Activated T-helper 17 cell treated with anti-CD3 and anti-CD28 coated beads, Interleukin-2, amount 50 U/mL, for 72 hours (primary cell): ENCODE measurements around the gene NME7. TPM values are rescaled to one million over a fixed set of nuclear protein-coding genes. Genes with fewer than 3 reads are reported as not detected.

ENCODE experiments used
- ATAC-seq: fragments of 150-1000 bp; cut with Tn5 transposase; replicated peaks from 2 replicates; pipeline ENCODE4 v1.10.0; 2021; ENCODE audit warnings: mild to moderate bottlenecking, moderate library complexity
- H3K27ac Mint-ChIP-seq: one replicate; pipeline ENCODE4 v1.8.0; 2022; ENCODE audit warnings: mixed read lengths
- H3K27me3 Mint-ChIP-seq: one replicate; pipeline ENCODE4 v1.8.0; 2022; ENCODE audit warnings: mixed read lengths
- H3K36me3 Mint-ChIP-seq: one replicate; pipeline ENCODE4 v1.8.0; 2022; ENCODE audit warnings: low read depth, mild to moderate bottlenecking, mixed read lengths
- H3K4me1 Mint-ChIP-seq: one replicate; pipeline ENCODE4 v1.8.0; 2022; ENCODE audit warnings: mixed read lengths
- H3K4me3 Mint-ChIP-seq: one replicate; pipeline ENCODE4 v1.8.0; 2022; ENCODE audit warnings: mild to moderate bottlenecking, mixed read lengths
- H3K9me3 Mint-ChIP-seq: one replicate; pipeline ENCODE4 v1.8.0; 2022; ENCODE audit warnings: mixed read lengths
- total RNA-seq, 2 donors: library from RNA; stranded (reverse); gene quantifications; one replicate each; pipeline ENCODE4 v1.2.3, GENCODE V29; 2022

Gene NME7
- total RNA-seq, 2 donors from 2014 or later = 20.3 to 20.6 TPM

DNA sequence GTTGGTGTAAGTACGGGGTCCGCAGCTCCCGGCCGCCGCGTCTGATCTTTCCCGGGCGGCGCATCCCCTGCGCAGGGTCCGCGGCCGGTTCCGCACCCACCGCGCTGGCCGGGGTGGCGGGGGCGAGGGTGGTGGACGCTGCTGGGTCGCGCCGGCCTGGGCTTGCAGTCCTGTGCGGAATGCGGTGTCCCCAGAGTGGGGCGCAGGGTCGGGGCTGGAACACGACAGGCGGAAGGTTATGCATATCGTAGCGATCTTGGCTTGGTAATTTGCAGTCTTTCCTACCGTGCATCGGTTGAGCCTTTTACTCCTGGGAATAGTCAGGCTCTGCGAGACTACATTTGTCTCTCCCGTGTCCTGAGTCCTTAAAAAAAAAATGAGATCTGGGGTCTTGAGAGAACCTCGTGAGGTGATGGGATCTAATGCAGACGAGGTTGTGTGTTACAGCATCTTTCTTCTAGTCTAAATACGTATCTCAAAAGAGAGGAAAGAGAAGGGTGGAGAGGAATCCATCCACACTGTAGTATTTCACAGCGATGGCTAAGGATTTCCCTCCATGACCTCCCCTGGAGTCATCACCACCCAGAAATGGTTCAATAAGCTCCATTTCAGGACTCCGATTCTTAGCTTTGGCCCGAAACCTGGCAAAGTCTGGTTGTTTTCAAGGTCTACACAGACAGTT, 260.5 kb downstream of the NME7 start:
- Mint-ChIP-seq H3K36me3 (peaks cover 52% of the 10 kb centered on the region), H3K27me3 (peaks cover 11% of the 10 kb centered on the region), H3K27ac (peak overlapping the region; percentile 86), H3K4me3 (peak overlapping the region; percentile 88), H3K4me1 (peaks cover 22% of the 10 kb centered on the region), H3K9me3 (no peaks in the 10 kb centered on the region)
- peak; percentile 3 for ATAC-seq

DNA sequence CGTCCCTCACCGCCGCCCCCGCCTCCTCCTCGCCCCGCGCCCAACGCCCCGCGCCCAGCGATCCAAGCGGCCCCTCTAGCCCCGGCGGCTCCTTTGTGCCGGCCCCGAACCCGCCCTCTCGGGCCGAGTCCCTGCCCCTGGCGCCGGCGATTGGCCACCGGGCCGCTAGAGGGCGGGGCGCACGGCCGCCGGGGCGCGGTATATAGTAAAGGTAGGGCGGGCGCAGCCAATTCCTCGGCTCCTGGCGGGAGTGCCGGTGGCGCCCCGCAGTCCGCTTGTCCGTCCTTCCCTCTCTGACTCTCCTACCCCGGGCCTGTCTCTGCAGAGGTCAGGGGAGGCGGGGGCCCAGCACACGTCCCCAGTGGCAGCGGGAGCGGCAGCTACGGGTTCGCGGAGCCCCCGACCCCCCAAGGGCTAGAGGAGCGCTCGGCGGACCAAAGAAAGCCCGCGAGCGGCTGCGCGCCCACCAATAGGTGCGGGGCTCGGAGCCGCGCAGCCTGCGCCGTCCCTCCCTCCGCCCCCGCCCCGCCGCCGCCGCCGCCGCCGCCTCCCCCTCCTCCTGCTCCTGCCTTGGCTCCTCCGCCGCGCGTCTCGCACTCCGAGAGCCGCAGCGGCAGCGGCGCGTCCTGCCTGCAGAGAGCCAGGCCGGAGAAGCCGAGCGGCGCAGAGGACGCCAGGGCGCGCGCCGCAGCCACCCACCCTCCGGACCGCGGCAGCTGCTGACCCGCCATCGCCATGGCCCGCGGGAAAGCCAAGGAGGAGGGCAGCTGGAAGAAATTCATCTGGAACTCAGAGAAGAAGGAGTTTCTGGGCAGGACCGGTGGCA, 261.3 kb downstream of the NME7 start, which contains the start of gene ATP1B1:
Gene ATP1B1 (plus strand): TSS at position 596 of the 826 bp plus-strand sequence. CDS start 140 bp downstream, at position 736.
- peak within 1 kb of the TSS; percentile 86 for H3K27ac Mint-ChIP-seq

DNA sequence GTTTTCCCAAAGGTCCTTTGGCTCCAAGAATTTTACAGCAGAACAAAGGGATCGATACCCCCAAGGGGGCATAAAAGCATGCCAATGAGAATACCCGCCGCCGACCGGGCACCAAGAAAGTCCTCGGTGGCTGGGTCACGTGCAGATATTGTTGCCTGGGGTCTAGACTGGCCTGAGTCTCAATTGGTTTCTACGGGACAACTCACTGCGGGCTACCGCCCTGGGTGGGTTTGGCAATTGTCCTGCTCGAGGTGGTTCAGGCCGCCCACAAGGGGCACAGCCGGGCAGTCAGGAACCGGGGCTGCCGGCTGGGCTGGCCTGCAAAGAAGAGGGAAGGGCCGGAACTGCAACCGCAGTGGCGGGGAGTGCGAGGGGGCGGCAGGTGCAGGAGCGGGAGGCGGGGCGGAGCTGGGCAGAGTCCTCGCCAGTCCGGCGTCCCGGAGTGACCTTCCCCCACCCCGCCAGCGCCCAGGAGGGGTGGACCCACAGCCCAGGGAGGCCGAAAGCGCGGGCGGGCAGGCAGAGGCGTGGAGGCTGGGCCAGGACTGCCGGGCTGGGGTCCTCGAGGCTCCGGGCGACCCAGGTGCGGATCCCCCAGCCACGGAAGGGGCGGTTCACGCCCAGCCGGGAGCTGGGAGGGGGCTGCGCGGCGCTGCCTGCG, 262.0 kb downstream of the NME7 start:
- peak overlapping the region; percentile 88 for H3K4me3 Mint-ChIP-seq
- peaks cover 37% of the 10 kb centered on the region for H3K36me3 Mint-ChIP-seq
- H3K4me1 Mint-ChIP-seq = peaks cover 15% of the 10 kb centered on the region
- no peak overlapping the region for H3K27ac Mint-ChIP-seq
- peak; percentile 20 for ATAC-seq
- H3K27me3 Mint-ChIP-seq = peaks cover 11% of the 10 kb centered on the region
- H3K9me3 Mint-ChIP-seq = no peaks in the 10 kb centered on the region

More for the DNA sequence above, 261.3 kb downstream of the NME7 start, which contains the start of gene ATP1B1:
- peak; percentile 90 for ATAC-seq
- Mint-ChIP-seq H3K36me3 (peaks cover 45% of the 10 kb centered on the region), H3K4me3 (peak within 1 kb of the TSS; percentile 88), H3K9me3 (no peaks in the 10 kb centered on the region), H3K4me1 (peaks cover 22% of the 10 kb centered on the region), H3K27me3 (peaks cover 11% of the 10 kb centered on the region)

DNA sequence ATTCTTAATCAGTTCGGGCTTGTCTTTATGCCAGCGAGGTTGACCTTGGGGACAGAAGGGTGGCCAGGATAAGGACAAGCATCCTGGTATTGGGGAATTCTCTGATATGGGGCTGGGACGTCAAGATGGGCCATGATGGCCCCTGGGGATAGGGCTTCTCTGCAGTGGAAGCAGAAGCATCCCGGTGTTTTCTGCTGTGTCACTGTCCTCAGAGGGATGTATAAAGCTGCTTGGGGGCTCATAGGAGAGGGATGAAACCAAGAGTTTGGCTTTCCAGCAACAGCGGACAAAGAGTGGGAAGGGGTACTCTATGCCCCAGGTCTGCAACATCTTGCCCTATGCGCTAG, 262.5 kb downstream of the NME7 start:
- peaks cover 11% of the 10 kb centered on the region for H3K27me3 Mint-ChIP-seq
- H3K9me3 Mint-ChIP-seq = no peaks in the 10 kb centered on the region
- peaks cover 32% of the 10 kb centered on the region for H3K36me3 Mint-ChIP-seq
- H3K4me1 Mint-ChIP-seq = peaks cover 10% of the 10 kb centered on the region
- ATAC-seq = no peak
- no peak overlapping the region for H3K27ac Mint-ChIP-seq
- peak overlapping the region; percentile 88 for H3K4me3 Mint-ChIP-seq

DNA sequence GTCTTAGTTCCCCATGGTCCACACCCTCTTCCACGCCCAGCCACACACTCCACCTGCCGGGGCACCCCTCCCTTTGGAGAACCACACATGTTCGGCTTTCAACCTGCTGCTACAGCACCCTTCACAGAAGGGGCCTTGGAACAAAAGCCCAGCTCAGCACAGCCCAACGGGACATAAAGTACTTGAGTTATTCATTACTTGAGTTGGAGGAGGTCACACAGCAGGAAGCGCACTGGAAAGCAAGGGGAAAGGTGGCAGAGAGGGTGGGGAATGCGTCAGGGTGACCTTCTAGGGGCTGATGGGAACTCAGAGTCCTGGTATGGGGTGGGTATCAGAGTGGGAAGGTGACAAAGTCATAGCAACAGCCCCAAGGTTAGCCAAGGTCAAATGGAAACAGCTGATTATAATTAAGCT, 264.1 kb downstream of the NME7 start:
- peaks cover 3% of the 10 kb centered on the region for H3K4me1 Mint-ChIP-seq
- no peak for ATAC-seq
- H3K9me3 Mint-ChIP-seq = no peaks in the 10 kb centered on the region
- H3K27me3 Mint-ChIP-seq = peaks cover 11% of the 10 kb centered on the region
- H3K27ac Mint-ChIP-seq = no peak overlapping the region
- H3K36me3 Mint-ChIP-seq = peaks cover 17% of the 10 kb centered on the region
- no peak overlapping the region for H3K4me3 Mint-ChIP-seq

DNA sequence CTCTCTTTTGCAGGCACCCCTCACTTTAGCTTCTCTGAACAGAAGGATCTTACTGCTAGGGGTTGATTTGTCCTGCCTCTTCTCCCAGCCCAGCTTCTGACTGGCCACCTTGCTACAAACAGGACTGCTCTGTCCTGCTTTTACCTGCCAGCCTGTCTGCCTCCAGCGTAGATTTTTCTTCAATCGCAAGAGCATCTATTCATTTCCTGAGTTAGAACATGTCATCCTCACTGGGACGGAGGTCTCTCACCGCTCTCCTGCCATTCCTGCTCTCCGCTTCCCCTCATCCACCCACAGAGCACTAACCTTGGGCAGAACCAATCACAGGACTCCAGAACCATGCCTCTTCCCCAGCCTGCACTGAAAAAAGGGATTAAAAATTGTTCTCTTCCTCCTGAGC, 264.6 kb downstream of the NME7 start:
- peaks cover 12% of the 10 kb centered on the region for H3K36me3 Mint-ChIP-seq
- peaks cover 11% of the 10 kb centered on the region for H3K27me3 Mint-ChIP-seq
- H3K4me1 Mint-ChIP-seq = no peaks in the 10 kb centered on the region
- ATAC-seq = no peak
- no peak overlapping the region for H3K27ac Mint-ChIP-seq
- no peak overlapping the region for H3K4me3 Mint-ChIP-seq
- no peaks in the 10 kb centered on the region for H3K9me3 Mint-ChIP-seq

DNA sequence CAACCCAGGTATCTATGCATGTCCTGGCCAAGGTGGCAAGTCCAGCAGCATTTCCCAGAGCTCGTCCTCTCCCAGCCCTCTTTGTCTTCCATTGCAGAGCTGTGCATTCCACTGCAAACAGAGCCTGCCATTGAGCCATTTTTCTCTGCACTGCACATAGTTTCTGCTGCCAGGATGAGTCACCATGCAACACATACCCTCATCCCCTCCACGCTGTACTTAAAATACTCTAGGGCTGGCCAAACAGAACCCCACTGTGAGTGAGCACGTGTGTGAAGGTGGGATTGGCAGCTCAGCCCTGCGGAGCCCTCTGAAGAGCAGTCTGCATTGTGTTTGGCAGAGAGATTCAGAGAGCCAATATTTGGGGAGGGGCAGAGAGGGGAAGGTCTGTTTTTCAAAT, 265.0 kb downstream of the NME7 start:
- Mint-ChIP-seq H3K27ac (no peak overlapping the region), H3K4me1 (no peaks in the 10 kb centered on the region), H3K36me3 (peaks cover 7% of the 10 kb centered on the region)

DNA sequence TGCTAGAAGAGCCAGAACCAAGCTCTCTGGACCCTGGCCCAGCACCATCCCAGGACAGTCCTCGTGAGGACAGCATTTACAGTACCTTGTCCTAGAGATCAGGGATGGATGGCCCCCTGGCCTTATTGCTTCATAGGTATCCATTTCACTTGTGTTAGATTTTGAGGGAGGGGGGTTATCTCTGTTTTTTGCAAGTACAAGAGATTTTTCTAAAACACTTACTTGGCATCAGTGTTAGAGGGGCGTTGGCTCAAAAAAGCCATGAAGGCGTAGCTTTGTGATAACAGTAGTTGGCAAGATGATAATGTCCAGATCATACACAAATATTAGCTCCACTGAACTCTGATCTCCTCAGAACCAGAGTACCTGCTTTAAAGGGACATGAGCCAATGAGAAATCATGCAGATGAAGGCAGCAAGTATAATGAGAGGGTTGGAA, 266.9 kb downstream of the NME7 start:
- no peaks in the 10 kb centered on the region for H3K36me3 Mint-ChIP-seq
- ATAC-seq = no peak
- H3K4me1 Mint-ChIP-seq = no peaks in the 10 kb centered on the region
- peaks cover 3% of the 10 kb centered on the region for H3K9me3 Mint-ChIP-seq
- H3K4me3 Mint-ChIP-seq = no peak overlapping the region
- peaks cover 8% of the 10 kb centered on the region for H3K27me3 Mint-ChIP-seq
- H3K27ac Mint-ChIP-seq = no peak overlapping the region

More for the DNA sequence above, 265.0 kb downstream of the NME7 start:
- Mint-ChIP-seq H3K9me3 (no peaks in the 10 kb centered on the region), H3K27me3 (peaks cover 11% of the 10 kb centered on the region), H3K4me3 (no peak overlapping the region)
- ATAC-seq = no peak

DNA sequence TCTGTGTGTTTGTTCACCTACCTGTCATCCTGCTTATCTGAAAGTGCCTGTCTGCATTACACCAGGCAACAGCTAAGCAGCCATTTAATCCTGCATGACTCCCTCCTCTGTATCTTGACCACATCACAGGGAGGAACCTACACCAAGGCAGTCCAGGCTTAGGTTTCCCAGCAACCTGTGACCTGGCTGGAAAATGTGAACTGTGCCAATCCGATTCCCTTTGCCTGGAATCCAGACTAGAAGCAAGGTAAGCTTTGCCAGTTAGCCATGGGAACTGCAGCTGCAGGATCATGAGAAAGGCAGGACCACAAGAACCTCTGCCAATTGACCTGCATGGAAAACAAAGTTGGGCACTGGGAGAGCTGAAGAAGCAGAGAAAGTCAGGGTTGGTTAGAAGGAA, 267.4 kb downstream of the NME7 start:
- Mint-ChIP-seq H3K27me3 (peaks cover 8% of the 10 kb centered on the region), H3K36me3 (no peaks in the 10 kb centered on the region), H3K9me3 (peaks cover 4% of the 10 kb centered on the region), H3K4me3 (no peak overlapping the region), H3K27ac (no peak overlapping the region), H3K4me1 (no peaks in the 10 kb centered on the region)
- no peak for ATAC-seq

DNA sequence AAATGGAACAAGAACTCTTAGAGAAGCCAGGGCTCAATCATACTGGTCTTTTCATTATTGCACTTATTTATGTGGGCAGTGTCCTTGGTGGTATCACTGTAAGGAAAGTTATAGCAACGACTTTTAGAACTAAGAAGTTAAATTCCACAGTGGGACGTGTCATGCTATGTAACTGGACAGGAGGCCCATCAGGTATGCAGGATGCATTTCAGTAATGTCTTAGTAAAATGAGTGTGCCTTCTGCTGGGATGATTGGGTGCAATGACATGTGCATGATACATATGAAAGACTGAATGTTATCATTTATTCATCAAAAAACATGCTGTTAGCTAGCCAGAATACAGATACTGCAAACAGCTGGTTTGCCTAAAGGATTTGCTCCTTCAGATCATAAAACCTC, 268.0 kb downstream of the NME7 start:
- H3K27me3 Mint-ChIP-seq = peaks cover 1% of the 10 kb centered on the region
- no peak overlapping the region for H3K4me3 Mint-ChIP-seq
- ATAC-seq = no peak
- no peak overlapping the region for H3K27ac Mint-ChIP-seq
- H3K9me3 Mint-ChIP-seq = peaks cover 4% of the 10 kb centered on the region
- H3K4me1 Mint-ChIP-seq = no peaks in the 10 kb centered on the region
- H3K36me3 Mint-ChIP-seq = no peaks in the 10 kb centered on the region

DNA sequence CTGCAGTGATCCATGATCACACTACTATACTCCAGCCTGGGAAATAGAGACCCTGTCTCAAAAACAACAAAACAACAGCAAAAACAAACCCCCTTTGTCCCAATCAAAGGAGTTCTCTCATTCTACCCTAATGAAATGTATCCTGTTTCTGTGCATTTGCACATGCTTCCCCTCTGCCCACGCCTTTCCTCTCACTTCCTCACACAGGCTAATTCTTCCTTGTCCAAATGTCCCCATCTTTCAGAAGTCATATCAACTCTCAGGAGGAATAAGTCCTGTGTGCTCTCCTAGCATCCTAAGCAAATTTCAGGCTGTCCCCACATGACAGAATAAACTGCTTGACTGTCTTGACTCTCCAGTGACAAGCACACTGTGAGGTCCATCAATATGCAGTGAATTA, 269.2 kb downstream of the NME7 start:
- peaks cover 4% of the 10 kb centered on the region for H3K9me3 Mint-ChIP-seq
- H3K4me1 Mint-ChIP-seq = no peaks in the 10 kb centered on the region
- H3K27me3 Mint-ChIP-seq = peaks cover 4% of the 10 kb centered on the region
- H3K27ac Mint-ChIP-seq = no peak overlapping the region
- H3K36me3 Mint-ChIP-seq = no peaks in the 10 kb centered on the region
- no peak for ATAC-seq
- no peak overlapping the region for H3K4me3 Mint-ChIP-seq

DNA sequence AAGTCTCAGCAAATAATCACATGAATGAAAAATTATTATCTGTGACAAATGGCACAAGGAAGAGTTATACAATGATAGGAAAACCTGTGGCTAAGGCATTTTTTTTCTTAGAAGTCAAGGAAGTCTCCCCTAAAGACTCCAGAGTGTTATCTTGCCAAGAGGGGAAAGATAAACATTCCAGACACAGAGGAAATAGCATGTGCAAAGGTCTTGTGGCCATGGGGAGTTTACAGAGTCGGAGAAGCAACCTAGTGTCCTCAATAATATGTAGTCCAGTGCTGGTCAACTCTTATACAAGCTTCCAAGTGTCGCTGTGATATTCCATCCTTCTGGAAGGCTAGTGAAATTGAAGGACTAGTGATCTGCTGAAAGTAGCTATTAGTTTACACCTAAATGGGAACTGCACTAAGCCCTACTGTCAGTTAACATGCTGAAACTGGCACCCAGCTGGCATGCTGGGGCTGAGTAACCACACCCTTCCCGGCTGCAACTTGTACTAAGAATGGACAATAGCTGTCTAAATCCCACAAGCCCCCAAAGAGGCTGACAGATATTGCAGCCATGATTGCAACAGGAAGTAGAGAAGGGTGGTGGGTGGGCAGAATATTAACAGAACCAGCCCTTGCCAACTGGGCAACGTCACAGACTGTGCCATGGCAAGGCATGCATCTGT, 272.6 kb downstream of the NME7 start:
- H3K9me3 Mint-ChIP-seq = peaks cover 4% of the 10 kb centered on the region
- no peak overlapping the region for H3K27ac Mint-ChIP-seq
- peaks cover 7% of the 10 kb centered on the region for H3K4me1 Mint-ChIP-seq
- no peak for ATAC-seq
- H3K4me3 Mint-ChIP-seq = no peak overlapping the region
- H3K27me3 Mint-ChIP-seq = peaks cover 5% of the 10 kb centered on the region
- no peaks in the 10 kb centered on the region for H3K36me3 Mint-ChIP-seq

DNA sequence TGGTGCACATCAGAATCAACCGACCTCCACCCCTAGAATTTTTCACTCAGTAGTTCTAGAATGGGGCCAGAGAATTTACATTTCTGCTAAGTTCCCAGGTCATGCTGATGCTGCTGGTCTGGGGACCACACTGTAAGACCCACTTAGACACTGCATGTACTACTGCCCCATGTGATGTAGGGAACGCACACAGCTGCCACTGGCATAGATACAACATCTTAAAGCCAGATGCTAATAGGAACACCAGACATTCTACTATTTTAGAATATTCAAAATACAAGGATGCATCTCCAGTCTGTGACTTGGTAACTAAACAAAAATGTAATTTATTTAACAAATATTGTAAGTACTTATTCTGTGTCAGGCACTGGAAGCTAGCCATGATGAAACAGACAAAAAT, 275.2 kb downstream of the NME7 start:
- no peaks in the 10 kb centered on the region for H3K36me3 Mint-ChIP-seq
- peaks cover 9% of the 10 kb centered on the region for H3K4me1 Mint-ChIP-seq
- no peak overlapping the region for H3K4me3 Mint-ChIP-seq
- no peak overlapping the region for H3K27ac Mint-ChIP-seq
- peaks cover 4% of the 10 kb centered on the region for H3K9me3 Mint-ChIP-seq
- peaks cover 5% of the 10 kb centered on the region for H3K27me3 Mint-ChIP-seq
- ATAC-seq = no peak

DNA sequence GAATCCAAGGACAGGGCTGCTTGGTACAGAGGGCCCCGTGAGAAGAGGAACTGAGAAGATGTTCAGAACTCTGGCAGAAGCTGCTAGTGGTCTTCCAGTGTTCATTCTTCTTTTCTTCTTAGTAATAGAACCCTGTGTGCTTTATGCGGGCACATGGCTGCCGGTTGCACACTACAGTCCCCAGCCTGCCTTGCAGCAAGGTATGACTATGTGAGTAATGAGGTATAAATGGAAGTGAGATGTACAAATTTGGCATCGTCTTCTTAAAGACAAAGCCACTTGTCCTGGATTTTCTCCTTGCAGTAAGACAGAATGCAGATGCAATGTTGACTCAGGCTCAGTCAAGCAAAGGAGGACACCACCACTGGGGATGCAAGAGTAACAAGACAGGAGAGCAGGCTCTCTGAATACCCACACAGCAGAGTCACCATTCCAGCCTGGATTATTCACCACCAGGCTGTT, 276.1 kb downstream of the NME7 start:
- H3K4me3 Mint-ChIP-seq = no peak overlapping the region
- H3K27ac Mint-ChIP-seq = no peak overlapping the region
- H3K36me3 Mint-ChIP-seq = no peaks in the 10 kb centered on the region
- peaks cover 4% of the 10 kb centered on the region for H3K9me3 Mint-ChIP-seq
- peaks cover 5% of the 10 kb centered on the region for H3K27me3 Mint-ChIP-seq
- peaks cover 16% of the 10 kb centered on the region for H3K4me1 Mint-ChIP-seq
- ATAC-seq = no peak
